WI38 (cell line): ENCODE measurements around the gene GALNT18.

ENCODE experiments used
- H3K4me3 ChIP-seq: 2 replicates; pipeline ENCODE4 v1.5.1; 2011; ENCODE audit warnings: low read depth, mild to moderate bottlenecking, control low read depth, low read length
- CTCF ChIP-seq: IDR thresholded peaks from 2 replicates; pipeline ENCODE4 v1.5.1; 2012; ENCODE audit warnings: low read depth, mild to moderate bottlenecking, control low read depth, low read length

Gene GALNT18

GRCh38 chr11:11243209-11243589 lies 378.6 kb downstream of the GALNT18 start:
- TF ChIP-seq CTCF, result no peak
- no peak overlapping the region for H3K4me3 ChIP-seq

- H3K4me3 ChIP-seq, result no peak overlapping the region
- TF ChIP-seq CTCF, result no peak
Observed at GRCh38 chr11:11241284-11241683, 380.5 kb downstream of the GALNT18 start.

GRCh38 chr11:11239959-11240358 lies 381.8 kb downstream of the GALNT18 start:
- TF ChIP-seq CTCF, result no peak
- H3K4me3 ChIP-seq, result no peak overlapping the region

- no peak overlapping the region for H3K4me3 ChIP-seq
- no peak for TF ChIP-seq CTCF
Observed at GRCh38 chr11:11237070-11237832, 384.6 kb downstream of the GALNT18 start.

- no peak for TF ChIP-seq CTCF
- H3K4me3 ChIP-seq, result no peak overlapping the region
Observed at GRCh38 chr11:11236498-11237059, 385.2 kb downstream of the GALNT18 start.

- TF ChIP-seq CTCF, result no peak
- H3K4me3 ChIP-seq, result no peak overlapping the region
Observed at GRCh38 chr11:11231763-11232162, 390.0 kb downstream of the GALNT18 start.

GRCh38 chr11:11230802-11231562 lies 390.8 kb downstream of the GALNT18 start:
- 0 out of 2 replicates have a peak, but pooled peaks have one; percentile 4 for TF ChIP-seq CTCF

More at GRCh38 chr11:11230802-11231562, 390.8 kb downstream of the GALNT18 start:
- no peak overlapping the region for H3K4me3 ChIP-seq
